Retina (tissue), 1 donor: ENCODE data around the gene PORCN.
"Not testable (repeated sequence)": the region's sequence is repeated elsewhere in the genome, so short reads cannot be mapped to it uniquely, and the experiment has no call there.

ENCODE experiments used
- DNase-seq: peaks from one replicate; pipeline ENCODE4 v3.0.0-alpha.2; 2016

The PORCN gene

GRCh38 chrX:48555731-48556325 lies 47.0 kb downstream of the PORCN start:
- not testable (repeated sequence) for DNase-seq

GRCh38 chrX:48558271-48558670 lies 49.5 kb downstream of the PORCN start:
- no peak for DNase-seq

DNA sequence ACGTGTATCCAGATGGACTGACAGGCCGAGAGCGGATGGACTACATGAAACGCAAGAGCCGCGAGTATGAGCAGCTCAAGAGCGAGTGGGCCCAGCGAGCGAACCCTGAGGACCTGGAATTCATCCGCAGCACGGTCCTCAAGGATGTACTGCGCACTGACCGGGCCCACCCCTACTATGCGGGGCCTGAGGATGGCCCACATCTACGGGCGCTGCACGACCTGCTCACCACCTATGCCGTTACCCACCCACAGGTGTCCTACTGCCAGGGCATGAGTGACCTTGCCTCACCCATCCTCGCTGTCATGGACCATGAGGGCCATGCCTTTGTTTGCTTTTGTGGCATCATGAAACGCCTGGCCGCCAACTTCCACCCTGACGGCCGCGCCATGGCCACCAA lies 50.8 kb downstream of the PORCN start:
- DNase-seq: no peak

DNA sequence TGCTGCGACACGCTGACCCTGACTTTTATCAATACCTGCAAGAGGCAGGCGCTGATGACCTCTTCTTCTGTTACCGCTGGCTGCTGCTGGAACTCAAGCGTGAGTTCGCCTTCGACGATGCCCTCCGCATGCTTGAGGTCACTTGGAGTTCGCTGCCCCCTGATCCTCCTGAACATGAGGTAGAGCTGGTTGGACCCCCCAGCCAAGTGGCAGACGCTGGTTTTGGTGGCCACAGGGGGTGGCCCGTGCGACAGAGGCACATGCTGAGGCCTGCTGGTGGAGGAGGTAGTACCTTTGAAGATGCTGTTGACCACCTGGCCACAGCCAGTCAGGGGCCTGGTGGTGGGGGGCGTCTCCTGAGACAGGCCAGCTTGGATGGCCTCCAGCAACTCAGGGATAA lies 51.3 kb downstream of the PORCN start:
- no peak for DNase-seq

DNA sequence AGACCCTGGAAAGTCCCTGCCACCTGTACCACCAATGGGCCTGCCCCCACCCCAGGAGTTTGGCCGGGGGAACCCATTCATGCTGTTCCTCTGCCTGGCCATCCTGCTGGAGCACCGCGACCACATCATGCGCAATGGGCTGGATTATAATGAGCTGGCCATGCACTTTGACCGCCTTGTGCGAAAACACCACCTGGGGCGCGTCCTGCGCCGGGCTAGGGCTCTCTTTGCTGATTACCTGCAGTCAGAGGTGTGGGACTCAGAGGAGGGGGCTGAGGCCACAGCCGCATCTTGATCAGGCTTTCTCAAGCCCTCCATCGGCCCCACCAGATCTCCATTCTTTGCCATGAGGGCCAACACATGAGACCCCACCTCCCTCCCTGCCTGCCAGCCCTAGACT lies 51.9 kb downstream of the PORCN start:
- no peak for DNase-seq

- no peak for DNase-seq
Measured at GRCh38 chrX:48569958-48570357, 61.2 kb downstream of the PORCN start.
